GM03348 (cell line): ENCODE results near the gene TSPAN14.

Experiments
- DNase-seq: peaks from one replicate; pipeline ENCODE4 v3.0.0; 2012; ENCODE audit warnings: low spot score

Gene TSPAN14

GRCh38 chr10:80455461-80456349 is 1.6 kb downstream of the TSPAN14 start:
- DNase-seq: no peak

GRCh38 chr10:80457554-80458262 is 3.6 kb downstream of the TSPAN14 start:
- no peak for DNase-seq

GRCh38 chr10:80458263-80458625 is 4.1 kb downstream of the TSPAN14 start:
- DNase-seq: no peak

- no peak for DNase-seq
Measured at GRCh38 chr10:80458638-80459037, 4.5 kb downstream of the TSPAN14 start.

GRCh38 chr10:80459047-80459865 is 5.1 kb downstream of the TSPAN14 start:
- peak; percentile 85 for DNase-seq

- peak; percentile 52 for DNase-seq
Measured at GRCh38 chr10:80460399-80461207, 6.5 kb downstream of the TSPAN14 start.

GRCh38 chr10:80461208-80462183 is 7.4 kb downstream of the TSPAN14 start:
- DNase-seq: peak; percentile 59

- DNase-seq: peak; percentile 63
Measured at GRCh38 chr10:80462299-80462980, 8.3 kb downstream of the TSPAN14 start.

- DNase-seq: peak; percentile 54
Measured at GRCh38 chr10:80462981-80463741, 9.1 kb downstream of the TSPAN14 start.

- no peak for DNase-seq
Measured at GRCh38 chr10:80463868-80464267, 9.8 kb downstream of the TSPAN14 start.

- DNase-seq: peak; percentile 46
Measured at GRCh38 chr10:80464557-80465450, 10.7 kb downstream of the TSPAN14 start.

- no peak for DNase-seq
Measured at GRCh38 chr10:80465451-80465835, 11.3 kb downstream of the TSPAN14 start.

GRCh38 chr10:80465839-80466590 is 11.9 kb downstream of the TSPAN14 start:
- no peak for DNase-seq

- no peak for DNase-seq
Measured at GRCh38 chr10:80466724-80467326, 12.7 kb downstream of the TSPAN14 start.

- no peak for DNase-seq
Measured at GRCh38 chr10:80468002-80468401, 13.9 kb downstream of the TSPAN14 start.

- no peak for DNase-seq
Measured at GRCh38 chr10:80468806-80469421, 14.8 kb downstream of the TSPAN14 start.
